Liver (tissue), 9 donors: ENCODE data around the gene PDE6D. TPM values are rescaled to one million over a fixed set of nuclear protein-coding genes. Genes with fewer than 3 reads are reported as not detected.
A peak's percentile ranks its signal among the peaks of the same experiment; 100 is the strongest.

Source experiments
- DNase-seq: peaks from one replicate; pipeline ENCODE4 v3.0.0-alpha.2; 2017; ENCODE audit warnings: low spot score
- H3K27ac ChIP-seq, 2 donors: one replicate each; pipeline ENCODE4 v1.7.0; 2013; ENCODE audit warnings: inconsistent platforms in 2 of 2, low read length in 2 of 2, control low read depth in 1 of 2, low read depth in 1 of 2, mild to moderate bottlenecking in 1 of 2
- H3K27me3 ChIP-seq, 4 donors: one replicate each; pipeline versions ENCODE4 v1.6.1 to v1.7.0; 2013; ENCODE audit warnings: low read length in 3 of 4, inconsistent platforms in 1 of 4, mild to moderate bottlenecking in 1 of 4, moderate library complexity in 1 of 4; ENCODE audit not compliant: control insufficient read depth in 4 of 4, insufficient read depth in 4 of 4
- H3K36me3 ChIP-seq, 4 donors: one replicate each; pipeline versions ENCODE4 v1.6.1 to v1.7.0; 2013; ENCODE audit warnings: low read length in 3 of 4, mild to moderate bottlenecking in 3 of 4, low read depth in 1 of 4, moderate library complexity in 1 of 4; ENCODE audit not compliant: control insufficient read depth in 4 of 4, insufficient read depth in 3 of 4
- H3K4me1 ChIP-seq, 4 donors: one replicate each; pipeline versions ENCODE4 v1.6.1 to v1.7.0; 2013; ENCODE audit warnings: low read length in 3 of 4, mild to moderate bottlenecking in 3 of 4, moderate library complexity in 1 of 4; ENCODE audit not compliant: control insufficient read depth in 4 of 4, insufficient read depth in 4 of 4
- H3K4me3 ChIP-seq, 3 donors: one replicate each; pipeline versions ENCODE4 v1.6.1 to v1.7.0; 2013; ENCODE audit warnings: low read length in 3 of 3, control low read depth in 1 of 3, low read depth in 1 of 3, mild to moderate bottlenecking in 1 of 3
- H3K9ac ChIP-seq, 2 donors: one replicate each; pipeline ENCODE4 v1.7.0; 2013; ENCODE audit warnings: low read length in 2 of 2, mild to moderate bottlenecking in 2 of 2, moderate library complexity in 2 of 2, control low read depth in 1 of 2, low read depth in 1 of 2
- H3K9me3 ChIP-seq, 4 donors: one replicate each; pipeline versions ENCODE4 v1.6.1 to v1.7.0; 2013; ENCODE audit warnings: low read length in 3 of 4; ENCODE audit not compliant: control insufficient read depth in 4 of 4
- ATF3 ChIP-seq: IDR thresholded peaks from 2 replicates; pipeline ENCODE4 v1.6.1; 2016; ENCODE audit warnings: antibody characterized with exemption
- EGR1 ChIP-seq, 2 donors: IDR thresholded peaks; 2 replicates each; pipeline ENCODE4 v1.6.1; 2016 to 2018; ENCODE audit warnings: antibody characterized with exemption in 2 of 2, low read depth in 2 of 2
- FOXA1 ChIP-seq: IDR thresholded peaks from 2 replicates; pipeline ENCODE4 v1.6.1; 2016; ENCODE audit warnings: antibody characterized with exemption
- FOXA2 ChIP-seq: IDR thresholded peaks from 2 replicates; pipeline ENCODE4 v1.6.1; 2016; ENCODE audit warnings: antibody characterized with exemption
- GABPA ChIP-seq, 2 donors: IDR thresholded peaks in 1 of 2; conservative IDR thresholded peaks in 1 of 2; 2 replicates each; pipeline ENCODE4 v1.6.1; 2016; ENCODE audit warnings: antibody characterized with exemption in 2 of 2, mild to moderate bottlenecking in 1 of 2, moderate library complexity in 1 of 2
- HNF4A ChIP-seq, 2 donors: conservative IDR thresholded peaks; 2 replicates each; pipeline ENCODE4 v1.6.1; 2016; ENCODE audit warnings: antibody characterized with exemption in 2 of 2, mild to moderate bottlenecking in 2 of 2
- HNF4G ChIP-seq: IDR thresholded peaks from 2 replicates; pipeline ENCODE4 v1.6.1; 2016; ENCODE audit warnings: antibody characterized with exemption
- JUND ChIP-seq, 2 donors: IDR thresholded peaks; 2 replicates each; pipeline ENCODE4 v1.6.1; 2016; ENCODE audit warnings: antibody characterized with exemption in 2 of 2
- NR2F2 ChIP-seq: IDR thresholded peaks from 2 replicates; pipeline ENCODE4 v1.6.1; 2016; ENCODE audit warnings: antibody characterized with exemption
- RAD21 ChIP-seq, 2 donors: IDR thresholded peaks; 2 replicates each; pipeline ENCODE4 v1.6.1; 2016; ENCODE audit warnings: antibody characterized with exemption in 2 of 2, mild to moderate bottlenecking in 2 of 2
- RXRA ChIP-seq, 2 donors: IDR thresholded peaks; 2 replicates each; pipeline ENCODE4 v1.6.1; 2017 to 2018; ENCODE audit warnings: antibody characterized with exemption in 2 of 2, mild to moderate bottlenecking in 1 of 2
- SP1 ChIP-seq: IDR thresholded peaks from 2 replicates; pipeline ENCODE4 v1.6.1; 2018; ENCODE audit warnings: antibody characterized with exemption, mild to moderate bottlenecking
- TAF1 ChIP-seq: conservative IDR thresholded peaks from 2 replicates; pipeline ENCODE4 v1.6.1; 2016; ENCODE audit warnings: antibody characterized with exemption, mild to moderate bottlenecking
- YY1 ChIP-seq: IDR thresholded peaks from 2 replicates; pipeline ENCODE4 v1.6.1; 2016; ENCODE audit warnings: antibody characterized with exemption, mild to moderate bottlenecking
- WGBS: extraction: QIAGEN DNeasy Blood & Tissue Kit; methylation state at CpG from one replicate; pipeline ENCODE4 v1.1.7; 2013; 5-methylcytosine and 5-hydroxymethylcytosine counted together
- polyA plus RNA-seq, 2 donors: library from polyadenylated mRNA; stranded (reverse) in 1 of 2; unstranded in 1 of 2; fragments of 200-250 nt in 1 of 2; fragments of >200 nt in 1 of 2; fragmentation: Nextera tagmentation in 1 of 2; extraction: Ambion mirVana in 1 of 2; gene quantifications; one replicate each; pipeline versions ENCODE4 v1.2.1 to v1.2.3, GENCODE V29; 2013 to 2015
- total RNA-seq, 2 donors: library from RNA; depleted of rRNA; stranded (reverse); fragments of >200 nt; gene quantifications; one replicate each; pipeline ENCODE4 v1.2.3, GENCODE V29; 2014
- TF ChIP-seq, protein P1 (sequence below): fragments of 150-350 bp; IDR thresholded peaks from 2 replicates; pipeline ENCODE4 v1.5.1; 2017; ENCODE audit warnings: improper control_type of control experiment, low read depth, low read length; ENCODE audit not compliant: missing input control
- TF ChIP-seq, protein P2 (sequence below): IDR thresholded peaks from 2 replicates; pipeline ENCODE4 v1.6.1; 2016; ENCODE audit warnings: antibody characterized with exemption, mild to moderate bottlenecking
- TF ChIP-seq, protein P3 (sequence below): IDR thresholded peaks from 2 replicates; pipeline ENCODE4 v1.6.1; 2016; ENCODE audit warnings: antibody characterized with exemption
- TF ChIP-seq, protein P4 (sequence below): IDR thresholded peaks from 2 replicates; pipeline ENCODE4 v1.6.1; 2016; ENCODE audit warnings: antibody characterized with exemption
- donor health status: healthy.
- donor health status: healthy.
- donor health status: healthy.
- donor health status: healthy.
- donor health status: healthy.

The PDE6D gene
- total and polyA plus RNA-seq, 4 donors = 6.6 to 8.5 (median 7.0) TPM

- H3K36me3 ChIP-seq = peaks cover 13 to 52% (median 33%) of the 10 kb centered on the region in 4 donors
- TF ChIP-seq JUND (IDR thresholded peaks at IDR 0.05) = no peak
- no peak for TF ChIP-seq RXRA (IDR thresholded peaks at IDR 0.05)
- TF ChIP-seq YY1 = no peak
- TF ChIP-seq EGR1 (IDR thresholded peaks at IDR 0.05; ENCODE audit: low read depth in 2 of 2) = no peak
- TF ChIP-seq FOXA1 = no peak
- no peak overlapping the region for H3K4me3 ChIP-seq
- H3K4me1 ChIP-seq = peaks cover 0 to 13% (median 9%) of the 10 kb centered on the region in 4 donors
- no peaks in the 10 kb centered on the region for H3K27me3 ChIP-seq
- 98% methylated on average over 3 of the region's 3 CpGs for WGBS
- no peak overlapping the region for H3K9ac ChIP-seq
- no peaks in the 10 kb centered on the region for H3K9me3 ChIP-seq
- no peak overlapping the region for H3K27ac ChIP-seq
- no peak for DNase-seq
Measured at GRCh38 chr2:231794383-231794782, 13.3 kb upstream of the PDE6D start.

DNA sequence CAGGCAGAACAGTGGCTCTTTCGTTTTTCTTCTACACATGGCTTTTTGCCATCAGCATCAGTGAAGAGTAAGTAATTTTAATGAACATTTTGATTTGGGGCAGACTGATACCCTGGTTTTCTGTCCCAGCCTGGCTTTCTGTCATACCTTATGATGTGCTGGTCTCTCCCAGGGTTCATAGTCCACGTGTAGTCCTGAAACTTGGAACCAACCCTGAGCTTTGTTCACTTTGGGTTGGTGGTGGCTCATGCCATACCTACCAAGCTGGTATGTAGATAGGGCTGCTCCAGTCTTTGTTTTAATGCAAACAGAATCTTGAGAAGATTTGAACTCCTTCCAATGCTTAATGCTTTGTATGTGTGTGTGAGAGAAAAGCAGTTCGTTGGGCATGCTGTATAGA lies 10.0 kb upstream of the PDE6D start:
- Histone ChIP-seq H3K9ac (no peak overlapping the region), H3K27ac (no peak overlapping the region), H3K4me1 (peaks cover 0 to 37% (median 26%) of the 10 kb centered on the region in 4 donors), H3K27me3 (no peaks in the 10 kb centered on the region), H3K36me3 (peaks cover 5 to 32% (median 20%) of the 10 kb centered on the region in 4 donors), H3K9me3 (no peaks in the 10 kb centered on the region), H3K4me3 (no peak overlapping the region)
- TF ChIP-seq, protein P1, sequence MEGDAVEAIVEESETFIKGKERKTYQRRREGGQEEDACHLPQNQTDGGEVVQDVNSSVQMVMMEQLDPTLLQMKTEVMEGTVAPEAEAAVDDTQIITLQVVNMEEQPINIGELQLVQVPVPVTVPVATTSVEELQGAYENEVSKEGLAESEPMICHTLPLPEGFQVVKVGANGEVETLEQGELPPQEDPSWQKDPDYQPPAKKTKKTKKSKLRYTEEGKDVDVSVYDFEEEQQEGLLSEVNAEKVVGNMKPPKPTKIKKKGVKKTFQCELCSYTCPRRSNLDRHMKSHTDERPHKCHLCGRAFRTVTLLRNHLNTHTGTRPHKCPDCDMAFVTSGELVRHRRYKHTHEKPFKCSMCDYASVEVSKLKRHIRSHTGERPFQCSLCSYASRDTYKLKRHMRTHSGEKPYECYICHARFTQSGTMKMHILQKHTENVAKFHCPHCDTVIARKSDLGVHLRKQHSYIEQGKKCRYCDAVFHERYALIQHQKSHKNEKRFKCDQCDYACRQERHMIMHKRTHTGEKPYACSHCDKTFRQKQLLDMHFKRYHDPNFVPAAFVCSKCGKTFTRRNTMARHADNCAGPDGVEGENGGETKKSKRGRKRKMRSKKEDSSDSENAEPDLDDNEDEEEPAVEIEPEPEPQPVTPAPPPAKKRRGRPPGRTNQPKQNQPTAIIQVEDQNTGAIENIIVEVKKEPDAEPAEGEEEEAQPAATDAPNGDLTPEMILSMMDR = no peak
- TF ChIP-seq FOXA2 (no peak), SP1 (peak; percentile 75), JUND (IDR thresholded peaks at IDR 0.05) (no peak), RXRA (IDR thresholded peaks at IDR 0.05) (peak in 1 of 2 donors; percentile 16), HNF4A (conservative IDR thresholded peaks at IDR 0.05) (peak; percentile 87 to 91), TAF1 (no peak), GABPA (IDR thresholded peaks at IDR 0.05 in 1 of 2, conservative IDR thresholded peaks at IDR 0.05 in 1 of 2) (no peak), FOXA1 (no peak), YY1 (no peak), HNF4G (peak; percentile 59), EGR1 (IDR thresholded peaks at IDR 0.05; ENCODE audit: low read depth in 2 of 2) (no peak), ATF3 (no peak), NR2F2 (no peak), RAD21 (IDR thresholded peaks at IDR 0.05) (no peak)
- TF ChIP-seq, protein P2, sequence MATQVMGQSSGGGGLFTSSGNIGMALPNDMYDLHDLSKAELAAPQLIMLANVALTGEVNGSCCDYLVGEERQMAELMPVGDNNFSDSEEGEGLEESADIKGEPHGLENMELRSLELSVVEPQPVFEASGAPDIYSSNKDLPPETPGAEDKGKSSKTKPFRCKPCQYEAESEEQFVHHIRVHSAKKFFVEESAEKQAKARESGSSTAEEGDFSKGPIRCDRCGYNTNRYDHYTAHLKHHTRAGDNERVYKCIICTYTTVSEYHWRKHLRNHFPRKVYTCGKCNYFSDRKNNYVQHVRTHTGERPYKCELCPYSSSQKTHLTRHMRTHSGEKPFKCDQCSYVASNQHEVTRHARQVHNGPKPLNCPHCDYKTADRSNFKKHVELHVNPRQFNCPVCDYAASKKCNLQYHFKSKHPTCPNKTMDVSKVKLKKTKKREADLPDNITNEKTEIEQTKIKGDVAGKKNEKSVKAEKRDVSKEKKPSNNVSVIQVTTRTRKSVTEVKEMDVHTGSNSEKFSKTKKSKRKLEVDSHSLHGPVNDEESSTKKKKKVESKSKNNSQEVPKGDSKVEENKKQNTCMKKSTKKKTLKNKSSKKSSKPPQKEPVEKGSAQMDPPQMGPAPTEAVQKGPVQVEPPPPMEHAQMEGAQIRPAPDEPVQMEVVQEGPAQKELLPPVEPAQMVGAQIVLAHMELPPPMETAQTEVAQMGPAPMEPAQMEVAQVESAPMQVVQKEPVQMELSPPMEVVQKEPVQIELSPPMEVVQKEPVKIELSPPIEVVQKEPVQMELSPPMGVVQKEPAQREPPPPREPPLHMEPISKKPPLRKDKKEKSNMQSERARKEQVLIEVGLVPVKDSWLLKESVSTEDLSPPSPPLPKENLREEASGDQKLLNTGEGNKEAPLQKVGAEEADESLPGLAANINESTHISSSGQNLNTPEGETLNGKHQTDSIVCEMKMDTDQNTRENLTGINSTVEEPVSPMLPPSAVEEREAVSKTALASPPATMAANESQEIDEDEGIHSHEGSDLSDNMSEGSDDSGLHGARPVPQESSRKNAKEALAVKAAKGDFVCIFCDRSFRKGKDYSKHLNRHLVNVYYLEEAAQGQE = peak; percentile 43
- TF ChIP-seq, protein P3, sequence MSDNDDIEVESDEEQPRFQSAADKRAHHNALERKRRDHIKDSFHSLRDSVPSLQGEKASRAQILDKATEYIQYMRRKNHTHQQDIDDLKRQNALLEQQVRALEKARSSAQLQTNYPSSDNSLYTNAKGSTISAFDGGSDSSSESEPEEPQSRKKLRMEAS = no peak
- TF ChIP-seq, protein P4, sequence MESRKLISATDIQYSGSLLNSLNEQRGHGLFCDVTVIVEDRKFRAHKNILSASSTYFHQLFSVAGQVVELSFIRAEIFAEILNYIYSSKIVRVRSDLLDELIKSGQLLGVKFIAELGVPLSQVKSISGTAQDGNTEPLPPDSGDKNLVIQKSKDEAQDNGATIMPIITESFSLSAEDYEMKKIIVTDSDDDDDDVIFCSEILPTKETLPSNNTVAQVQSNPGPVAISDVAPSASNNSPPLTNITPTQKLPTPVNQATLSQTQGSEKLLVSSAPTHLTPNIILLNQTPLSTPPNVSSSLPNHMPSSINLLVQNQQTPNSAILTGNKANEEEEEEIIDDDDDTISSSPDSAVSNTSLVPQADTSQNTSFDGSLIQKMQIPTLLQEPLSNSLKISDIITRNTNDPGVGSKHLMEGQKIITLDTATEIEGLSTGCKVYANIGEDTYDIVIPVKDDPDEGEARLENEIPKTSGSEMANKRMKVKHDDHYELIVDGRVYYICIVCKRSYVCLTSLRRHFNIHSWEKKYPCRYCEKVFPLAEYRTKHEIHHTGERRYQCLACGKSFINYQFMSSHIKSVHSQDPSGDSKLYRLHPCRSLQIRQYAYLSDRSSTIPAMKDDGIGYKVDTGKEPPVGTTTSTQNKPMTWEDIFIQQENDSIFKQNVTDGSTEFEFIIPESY = no peak
- 64% methylated on average over 3 of the region's 3 CpGs for WGBS
- DNase-seq = no peak
